ENCODE results near the gene SH2D7.

SH2D7 gene

DNA sequence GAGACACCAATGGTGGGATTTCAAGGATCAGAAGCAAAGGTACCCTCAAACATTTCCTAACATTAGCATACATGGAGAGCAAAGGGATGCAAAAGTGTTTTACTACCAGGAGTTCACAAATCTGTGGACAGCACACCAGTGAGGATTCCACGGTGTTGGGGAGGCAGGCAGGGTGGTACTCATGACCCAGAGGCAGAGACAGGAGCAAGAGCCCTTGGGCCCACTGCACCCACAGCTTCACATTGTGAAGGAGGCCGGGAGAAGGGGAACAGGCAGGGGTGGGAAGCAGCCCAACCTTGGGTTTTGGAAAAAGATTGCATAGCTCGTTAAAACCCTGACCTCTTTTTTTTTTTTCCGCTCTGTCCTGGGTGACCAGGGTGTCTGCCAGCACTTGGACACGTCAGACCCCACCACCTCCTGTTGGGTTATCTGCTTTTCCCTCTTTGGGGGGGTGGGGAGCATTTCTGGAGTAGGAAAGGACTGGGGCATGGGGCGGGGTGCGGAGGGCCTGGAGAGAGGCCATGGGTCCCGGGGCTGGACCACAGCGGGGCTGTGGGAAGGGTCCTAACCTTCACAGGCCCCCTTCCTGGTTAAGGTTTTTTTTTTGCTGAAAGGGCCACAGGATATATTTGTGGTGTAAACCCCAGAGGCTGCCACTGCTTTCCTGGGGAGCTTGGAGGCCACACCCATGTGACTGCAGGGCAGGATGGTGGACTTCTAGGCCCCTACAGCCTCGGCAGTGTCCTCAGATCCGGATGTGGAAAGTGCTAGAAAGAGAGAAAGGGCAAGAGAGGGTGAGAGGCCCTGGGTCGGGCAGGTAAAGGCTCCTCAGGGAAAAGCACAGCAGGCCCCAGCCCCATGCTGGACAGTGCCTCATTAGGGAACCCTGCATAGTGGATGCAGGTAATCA lies 12.5 kb downstream of the SH2D7 start:
- no peak for DNase-seq

DNA sequence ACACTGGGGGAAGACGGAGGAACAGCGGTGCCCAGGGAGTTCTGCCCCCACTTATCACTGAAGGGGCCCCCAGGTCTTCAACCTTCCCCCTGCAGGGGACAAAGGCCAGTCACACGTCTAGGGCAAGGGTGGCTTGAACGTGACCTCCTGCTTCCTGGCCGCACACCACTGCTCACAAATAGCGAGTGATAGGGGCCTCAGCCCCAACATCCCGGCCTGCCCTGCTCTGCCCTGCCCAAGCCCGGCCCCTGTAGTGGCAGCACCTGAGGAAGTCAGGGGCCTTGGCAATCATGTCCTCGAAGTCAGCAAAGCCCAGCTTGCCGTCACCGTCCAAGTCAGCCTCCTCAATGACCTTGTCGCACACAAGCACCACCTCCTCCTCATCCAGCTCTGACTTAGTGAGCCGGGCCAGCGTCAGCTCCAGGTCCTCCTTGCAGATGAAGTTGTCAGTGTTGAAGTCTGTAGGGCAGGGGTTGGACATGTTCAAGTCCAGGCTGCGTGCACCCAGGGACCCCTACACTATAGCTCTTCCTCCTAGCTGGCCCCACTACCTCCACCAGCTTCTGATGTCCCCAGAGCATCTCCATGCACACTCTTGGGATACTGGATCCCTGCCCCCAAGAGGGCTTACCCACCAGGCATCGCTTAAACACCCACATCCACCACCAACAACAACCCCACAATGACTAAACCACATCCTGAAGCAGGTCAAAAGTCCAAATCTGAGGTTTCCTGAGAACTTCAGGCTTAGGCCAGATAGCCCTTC lies 13.3 kb downstream of the SH2D7 start:
- DNase-seq: peak in 1 of 4 experiments; percentile 6

- no peak for DNase-seq
Observed at GRCh38 chr15:78107471-78107870, 15.1 kb downstream of the SH2D7 start.

- peak; percentile 93 to 97 (median 95) for DNase-seq
Observed at GRCh38 chr15:78108300-78109084, 16.1 kb downstream of the SH2D7 start.

- DNase-seq: no peak
Observed at GRCh38 chr15:78109156-78109555, 16.8 kb downstream of the SH2D7 start.

DNA sequence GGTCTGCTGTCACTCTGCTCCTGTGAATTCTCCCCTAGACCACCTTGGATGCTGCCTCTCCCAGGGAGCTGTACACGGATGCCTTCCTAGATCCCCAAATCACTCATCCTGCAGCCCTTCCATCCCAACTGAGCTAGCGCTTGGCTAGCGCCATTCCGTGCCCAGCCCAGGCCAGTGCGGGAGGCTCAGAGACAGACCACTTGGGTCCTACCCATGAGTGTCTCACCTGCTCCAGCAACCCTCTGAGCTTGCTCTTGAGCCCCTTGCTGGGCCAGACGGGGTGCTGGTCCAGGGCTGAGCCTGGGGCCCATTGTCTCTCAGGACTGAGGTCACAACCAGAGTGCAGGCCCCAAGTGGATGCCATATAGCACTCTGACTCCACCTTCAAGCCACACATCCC lies 17.7 kb downstream of the SH2D7 start:
- no peak for DNase-seq

DNA sequence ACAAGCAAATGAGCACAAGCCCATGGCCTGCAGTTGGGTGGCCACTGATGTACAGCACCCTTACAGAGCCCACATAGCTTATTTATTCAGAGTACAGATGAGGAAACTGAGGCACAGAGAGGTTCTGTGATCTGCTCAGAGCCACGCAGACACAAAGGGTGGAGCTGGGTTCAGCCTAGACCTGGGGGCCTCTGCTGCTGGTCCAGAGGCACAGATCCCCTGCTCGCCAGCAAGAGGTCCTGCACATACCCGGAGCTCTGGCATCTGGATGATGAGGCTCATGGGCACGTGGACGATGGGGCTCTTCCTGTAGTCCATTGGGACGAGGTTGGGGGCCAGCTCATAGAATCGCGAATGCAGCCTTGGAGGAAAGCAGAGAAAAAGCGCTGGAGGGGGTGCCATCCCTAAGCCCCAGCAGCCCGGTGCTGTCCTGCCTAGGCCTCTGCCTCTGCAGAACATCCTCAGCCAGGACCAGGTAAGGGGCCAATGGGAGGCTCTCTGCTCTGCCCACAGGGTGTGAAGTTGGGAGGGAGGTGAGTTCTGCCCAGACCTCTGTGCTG lies 18.6 kb downstream of the SH2D7 start:
- DNase-seq: no peak

DNA sequence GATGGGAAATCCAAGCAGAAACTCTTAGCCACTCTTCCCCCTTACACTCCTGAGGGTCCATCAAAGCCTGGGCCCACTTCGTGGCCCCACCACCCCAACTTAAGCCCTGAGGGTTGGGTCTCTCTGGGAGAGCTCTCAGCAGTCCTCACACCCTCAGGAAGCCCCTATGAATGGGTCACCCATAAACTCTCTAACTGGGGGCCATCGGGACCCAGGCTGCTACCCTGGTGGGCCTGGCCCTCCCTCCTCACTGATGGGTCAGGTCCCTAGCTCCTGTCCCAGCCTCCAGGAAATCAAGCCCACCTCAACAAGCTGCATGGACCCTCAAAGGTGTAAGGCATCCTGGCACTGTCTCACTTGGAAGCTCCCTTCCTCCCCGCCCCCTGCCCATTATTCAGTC lies 19.4 kb downstream of the SH2D7 start:
- no peak for DNase-seq

DNA sequence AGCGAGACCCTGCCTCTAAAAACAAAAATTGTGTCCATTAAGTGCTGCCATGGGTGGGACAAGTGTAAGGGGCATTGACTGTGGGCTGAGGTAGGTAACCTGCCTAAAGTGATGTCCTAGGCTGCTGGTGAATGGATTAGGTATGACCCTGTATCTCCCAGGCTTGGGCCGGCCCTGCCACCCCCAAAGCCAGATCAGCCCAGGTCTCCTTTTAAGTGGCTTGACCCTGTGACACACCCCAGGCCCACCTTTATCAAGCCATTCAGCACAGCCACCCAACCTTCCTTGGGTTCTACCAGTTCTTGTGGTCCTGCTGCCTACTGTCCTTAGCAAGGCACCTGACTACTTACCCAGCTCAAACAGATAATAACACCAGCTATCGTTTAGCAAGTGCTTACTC lies 20.2 kb downstream of the SH2D7 start:
- no peak for DNase-seq

- DNase-seq: no peak
Observed at GRCh38 chr15:78120523-78120922, 28.2 kb downstream of the SH2D7 start.

DNA sequence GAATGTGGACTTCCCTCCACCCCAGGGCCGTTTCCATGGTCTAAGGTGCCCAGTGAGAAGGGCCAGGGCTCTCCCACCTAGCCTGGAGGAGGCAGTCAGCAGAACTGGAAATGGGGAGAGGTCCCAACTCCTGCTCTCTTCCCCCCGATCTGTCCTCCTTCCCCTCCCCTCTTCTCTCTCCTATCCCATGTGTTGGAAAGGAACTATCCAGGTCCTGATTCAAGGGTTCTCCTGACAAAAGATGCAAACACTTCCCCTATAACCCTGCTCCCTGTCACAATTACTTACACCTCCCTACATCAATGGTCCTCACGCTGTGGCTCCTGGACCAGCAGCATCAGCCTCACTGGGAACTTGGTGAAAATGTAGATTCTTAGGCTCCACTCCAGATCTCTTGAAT lies 32.9 kb downstream of the SH2D7 start:
- DNase-seq: no peak

DNA sequence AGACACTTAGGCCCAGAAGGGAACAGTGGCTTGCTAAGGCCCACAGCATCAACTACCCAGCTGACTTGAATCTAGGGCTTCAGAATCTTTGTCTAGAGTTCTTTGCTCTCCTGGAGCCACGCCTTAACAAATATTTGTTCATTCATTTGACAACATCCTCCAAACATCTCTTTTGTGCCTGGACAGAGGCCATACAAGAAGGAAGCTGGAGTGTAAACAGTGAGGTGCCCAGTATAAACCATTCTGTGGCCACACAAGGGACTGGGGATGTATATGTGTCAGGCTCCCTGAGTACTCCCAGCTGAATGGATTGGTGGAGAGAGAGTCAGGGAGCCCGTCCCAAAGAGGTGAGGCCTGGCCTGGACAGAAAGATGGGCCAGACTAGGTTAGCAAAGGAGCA lies 35.5 kb downstream of the SH2D7 start:
- DNase-seq: no peak

GRCh38 chr15:78129077-78129750 lies 36.9 kb downstream of the SH2D7 start:
- no peak for DNase-seq

GRCh38 chr15:78129751-78130287 lies 37.5 kb downstream of the SH2D7 start:
- DNase-seq: no peak

DNA sequence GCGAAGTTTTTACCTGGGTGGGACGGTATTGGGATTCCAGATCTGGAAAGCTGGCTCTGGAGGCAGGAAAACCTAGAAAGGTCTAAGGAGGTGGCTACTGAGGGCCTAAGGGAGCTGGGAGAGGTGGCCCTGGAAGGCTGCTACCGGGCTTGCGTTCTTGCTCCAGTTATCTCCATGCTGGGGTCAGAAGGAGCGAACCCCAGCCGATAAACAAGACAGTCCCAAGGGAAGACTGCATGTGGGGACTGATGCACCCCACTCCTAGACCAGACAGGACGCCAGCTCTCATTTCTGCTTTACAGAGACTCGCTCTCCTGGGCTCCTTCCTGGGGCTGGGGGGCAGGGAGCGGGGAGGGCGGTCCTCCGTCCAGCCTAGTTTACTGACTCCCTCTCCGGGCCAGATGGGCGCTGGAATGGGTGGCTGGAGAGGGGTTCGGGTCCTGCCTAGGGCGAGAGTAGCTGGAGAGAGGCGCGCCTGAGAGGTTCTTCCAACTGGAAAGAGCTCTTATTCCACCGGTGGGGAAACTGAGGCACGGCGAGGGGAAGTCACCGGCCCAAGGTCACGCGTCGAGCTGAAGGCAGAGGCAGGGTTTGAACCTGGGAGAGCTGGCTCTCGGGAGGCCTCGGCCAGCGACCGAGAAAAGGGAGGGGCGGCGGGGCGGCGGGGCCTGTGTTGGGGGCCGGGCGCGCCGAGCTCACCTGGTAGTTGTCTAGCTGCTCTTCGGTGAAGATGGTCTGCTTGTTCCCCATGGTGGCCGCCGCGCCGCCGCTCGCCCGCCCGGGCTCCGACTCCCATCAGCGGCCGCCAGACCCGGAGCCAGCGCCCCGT lies 38.3 kb downstream of the SH2D7 start:
- DNase-seq: no peak

GRCh38 chr15:78131295-78132061 lies 39.1 kb downstream of the SH2D7 start, which contains the start of gene CIB2:
TSS of gene CIB2 (minus strand) at chr15:78131445. CDS start at chr15:78131215, 230 bp downstream.
- peak; percentile 70 to 90 (median 80) for DNase-seq

- DNase-seq: no peak
Observed at GRCh38 chr15:78133801-78134200, 41.4 kb downstream of the SH2D7 start.

- no peak for DNase-seq
Observed at GRCh38 chr15:78139578-78139977, 47.2 kb downstream of the SH2D7 start.

- no peak for DNase-seq
Observed at GRCh38 chr15:78140292-78140691, 47.9 kb downstream of the SH2D7 start.

GRCh38 chr15:78142332-78142731 lies 50.0 kb downstream of the SH2D7 start:
- no peak for DNase-seq
